ENCODE measurements around the gene OR4K1.
"Not testable (repeated sequence)": the region's sequence is repeated elsewhere in the genome, so short reads cannot be mapped to it uniquely, and the experiment has no call there.

The OR4K1 gene

DNA sequence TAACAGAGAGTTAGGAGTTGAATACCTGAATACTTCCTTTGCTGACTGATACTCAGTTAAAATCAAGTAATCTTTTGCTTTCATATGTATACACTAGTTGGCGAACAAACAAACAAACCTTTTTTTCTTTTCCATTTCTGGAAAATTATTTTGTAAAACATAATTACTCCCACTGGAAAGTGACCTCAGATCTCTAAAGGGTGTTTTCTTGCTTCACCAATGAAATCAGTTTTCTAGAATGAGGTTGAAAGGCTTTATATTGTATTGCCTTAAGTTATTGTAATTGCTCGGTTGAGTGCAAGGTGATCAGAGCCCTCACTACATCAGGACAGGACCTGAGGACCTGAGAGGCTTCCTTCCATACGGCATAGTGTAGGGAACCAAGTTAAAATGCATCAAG, at the start of gene OR4K1:
TSS of gene OR4K1 (plus strand) at position 301 of the 400 bp plus-strand sequence. CDS start 4,750 bp downstream, outside the sequence.
- DNase-seq (ENCODE audit: low read depth in 2 of 2): no peak

DNA sequence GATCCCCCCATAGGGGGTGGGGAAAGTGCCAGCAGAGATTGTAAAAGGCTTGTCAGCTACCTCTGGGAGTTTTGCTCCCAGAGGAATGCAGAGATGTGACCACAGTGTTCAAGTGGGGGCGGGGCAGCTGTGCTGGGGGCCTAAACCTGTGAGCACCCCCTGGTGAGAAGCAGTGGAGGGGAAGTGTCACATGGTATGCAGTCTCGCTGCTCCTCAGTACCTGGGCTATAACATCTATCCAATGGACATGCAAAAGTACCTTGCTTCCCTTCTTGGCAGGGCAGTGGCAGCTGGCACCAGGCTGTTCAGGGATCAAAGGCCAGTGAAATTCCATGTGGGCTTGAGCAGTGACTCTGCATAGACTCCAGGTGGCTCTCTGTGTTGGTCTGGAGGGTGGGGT, 35.4 kb upstream of the OR4K1 start:
- no peak for DNase-seq (ENCODE audit: low read depth in 2 of 2)

DNA sequence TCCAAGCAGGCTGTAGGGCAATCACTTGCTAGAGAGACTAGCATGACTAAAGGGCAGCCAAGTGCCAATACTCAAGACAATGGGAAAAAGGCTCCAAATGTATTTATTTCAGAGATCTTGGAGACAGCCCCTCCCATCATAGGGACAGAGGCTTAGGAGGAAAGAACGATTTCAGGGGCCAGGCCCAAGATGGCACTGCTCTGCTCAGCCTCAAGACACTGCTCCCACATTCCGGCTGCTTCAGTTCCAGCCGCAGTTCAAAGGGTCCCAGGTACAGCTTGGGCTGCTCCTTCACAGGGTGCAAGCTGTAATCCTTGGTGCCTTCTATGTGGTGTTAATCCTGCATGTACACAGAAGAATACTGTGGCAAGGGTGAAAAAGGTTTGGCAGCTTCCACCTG, 29.7 kb upstream of the OR4K1 start:
- no peak for DNase-seq (ENCODE audit: low read depth in 2 of 2)

- DNase-seq (ENCODE audit: low read depth in 2 of 2): no peak
Measured at GRCh38 chr14:19902409-19902808, 28.3 kb upstream of the OR4K1 start.

- no peak for DNase-seq (ENCODE audit: low read depth in 2 of 2)
Measured at GRCh38 chr14:19906665-19907064, 24.1 kb upstream of the OR4K1 start.

DNA sequence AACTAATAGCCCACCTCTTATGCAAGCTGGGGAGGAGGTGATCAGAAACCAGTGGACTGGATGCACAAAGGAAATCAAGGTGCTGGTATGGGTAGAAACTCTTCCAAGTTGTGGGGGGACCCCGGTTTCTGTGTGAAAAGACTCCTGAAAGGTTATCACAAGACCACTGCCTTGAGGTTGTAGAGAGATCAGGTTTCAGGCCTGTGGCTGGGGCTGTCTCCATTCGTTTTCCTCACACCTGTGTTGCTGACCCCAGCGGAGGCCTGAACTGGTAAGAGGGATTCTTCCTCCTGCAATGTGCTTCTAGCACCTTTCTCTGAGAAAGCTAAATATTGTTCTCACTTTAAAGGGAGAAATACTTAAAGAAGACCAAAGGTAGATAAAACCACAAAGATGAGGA, 19.6 kb upstream of the OR4K1 start:
- DNase-seq (ENCODE audit: low read depth in 2 of 2): no peak

- DNase-seq (ENCODE audit: low read depth in 2 of 2): no peak
Measured at GRCh38 chr14:19917243-19917642, 13.5 kb upstream of the OR4K1 start.

- no peak for DNase-seq (ENCODE audit: low read depth in 2 of 2)
Measured at GRCh38 chr14:19917955-19918518, 12.7 kb upstream of the OR4K1 start.

- DNase-seq (ENCODE audit: low read depth in 2 of 2): no peak
Measured at GRCh38 chr14:19918553-19919264, 12.0 kb upstream of the OR4K1 start.

DNA sequence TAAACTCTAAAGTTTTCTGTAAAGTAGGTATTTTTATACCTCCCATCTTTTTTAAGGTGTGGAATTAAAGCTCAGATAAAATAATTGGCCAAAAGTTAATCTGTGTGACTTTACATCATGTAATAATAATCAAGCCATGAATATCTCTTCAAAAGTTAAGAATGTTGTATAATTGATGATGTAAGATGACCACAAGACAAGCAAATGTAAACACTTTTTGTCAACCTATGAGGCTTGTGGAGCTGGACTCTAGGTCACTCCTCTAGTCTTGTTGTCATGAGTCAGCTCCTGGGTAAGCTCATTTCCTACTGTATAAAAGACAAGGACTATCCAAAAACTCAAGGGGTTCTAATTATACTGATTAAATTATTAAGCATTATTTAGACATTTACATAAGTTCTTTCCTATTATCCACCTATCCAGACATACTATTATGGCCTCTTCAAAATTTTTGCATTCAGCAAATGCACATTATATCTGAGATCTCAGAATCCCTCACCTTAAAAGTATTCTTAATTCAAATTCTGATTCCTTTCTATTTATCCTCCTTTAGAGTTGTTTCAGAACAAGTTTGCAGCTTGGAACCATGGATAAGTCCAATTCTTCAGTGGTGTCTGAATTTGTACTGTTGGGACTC, 10.6 kb upstream of the OR4K1 start, which contains the start of gene OR4K5:
TSS of gene OR4K5 (plus strand) at position 587 of the 637 bp plus-strand sequence. CDS start at position 587, 0 bp downstream.
- no peak for DNase-seq (ENCODE audit: low read depth in 2 of 2)

DNA sequence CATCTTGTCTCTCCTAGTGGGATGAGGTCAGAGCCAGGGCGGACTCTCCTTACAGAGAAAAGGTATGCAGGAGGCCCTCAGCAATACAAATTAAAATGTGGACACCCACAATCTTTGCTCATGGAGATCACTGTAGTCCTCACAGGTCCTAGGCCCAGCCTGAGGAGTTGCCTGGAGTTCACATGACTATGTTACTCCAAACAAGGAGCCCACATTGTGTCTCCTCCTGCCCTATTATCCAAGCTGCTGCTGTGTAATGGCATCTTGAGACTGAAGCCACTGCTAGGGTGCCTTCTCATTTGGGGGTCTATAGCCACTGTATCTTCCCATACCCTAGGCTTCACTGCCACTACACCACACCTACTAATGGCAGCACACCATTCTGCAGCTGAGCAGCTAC, 11.0 kb downstream of the OR4K1 start:
- no peak for DNase-seq (ENCODE audit: low read depth in 2 of 2)

DNA sequence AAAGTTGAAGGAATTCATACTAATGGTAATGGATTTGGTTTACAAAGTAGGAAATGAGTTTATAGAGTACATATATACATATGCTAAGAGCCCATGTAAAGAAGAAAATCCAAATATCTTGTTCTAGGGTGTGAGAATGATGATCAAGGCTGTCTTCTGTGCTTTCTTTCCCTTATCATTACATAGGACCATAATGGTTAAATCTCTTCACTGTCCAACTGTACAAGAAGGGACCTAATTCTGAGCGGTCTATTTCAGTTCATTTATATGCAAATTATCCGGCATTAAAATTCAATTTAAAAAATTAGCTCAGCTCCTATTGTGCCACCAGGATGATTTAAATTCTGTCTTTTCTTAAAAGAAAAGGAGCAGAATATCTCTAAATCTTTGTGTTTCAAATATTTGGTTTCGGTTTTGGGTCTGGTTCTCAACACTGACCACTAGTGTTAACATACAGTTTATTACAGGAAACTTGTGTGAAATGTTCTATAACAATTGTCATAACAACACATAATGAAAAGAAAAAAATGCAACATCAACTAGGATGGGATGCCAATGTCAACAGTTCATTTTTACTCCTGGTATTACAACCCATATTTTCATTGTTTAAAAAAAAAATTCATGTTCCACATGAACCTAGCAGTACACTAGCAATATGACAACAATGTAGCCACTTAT, 16.8 kb downstream of the OR4K1 start:
- no peak for DNase-seq (ENCODE audit: low read depth in 2 of 2)

GRCh38 chr14:19949218-19949617, 18.5 kb downstream of the OR4K1 start:
- no peak for DNase-seq (ENCODE audit: low read depth in 2 of 2)

- DNase-seq (ENCODE audit: low read depth in 2 of 2): not testable (repeated sequence)
Measured at GRCh38 chr14:19969735-19970134, 39.0 kb downstream of the OR4K1 start.

GRCh38 chr14:19974844-19975243, 44.1 kb downstream of the OR4K1 start:
- DNase-seq (ENCODE audit: low read depth in 2 of 2): no peak

- no peak for DNase-seq (ENCODE audit: low read depth in 2 of 2)
Measured at GRCh38 chr14:19975291-19975690, 44.6 kb downstream of the OR4K1 start, which contains the start of gene OR4K15. Gene OR4K15 (plus strand): TSS chr14:19975591. CDS start chr14:19975591, 0 bp downstream.
